Measurements from ENCODE around the gene UTP25.

Gene UTP25

GRCh38 chr1:209861242-209861641 lies 33.5 kb downstream of the UTP25 start:
- Histone ChIP-seq H4K20me1 (ENCODE audit: insufficient read depth, low read length, poor library complexity, severe bottlenecking) (no peaks in the 10 kb centered on the region), H3K4me1 (ENCODE audit: insufficient read depth, low read length, poor library complexity, severe bottlenecking) (no peaks in the 10 kb centered on the region), H3K4me2 (ENCODE audit: low read depth, low read length, poor library complexity, severe bottlenecking) (no peak overlapping the region), H3F3A (ENCODE audit: low read depth) (no peaks in the 10 kb centered on the region), H3K9me2 (replicated peaks; ENCODE audit: low read depth, low read length) (no peaks in the 10 kb centered on the region), H2AFZ (ENCODE audit: low read length) (0 out of 2 replicates have a peak overlapping the region, but pooled peaks have one; percentile 21), H3K9me3 (ENCODE audit: insufficient read depth, low read depth, low read length) (no peaks in the 10 kb centered on the region), H3K9ac (ENCODE audit: low read depth, low read length, poor library complexity, severe bottlenecking) (no peak overlapping the region), H3K79me2 (ENCODE audit: insufficient read depth, low read length) (no peaks in the 10 kb centered on the region), H3K4me3 (ENCODE audit: low read length, poor library complexity, severe bottlenecking) (no peak overlapping the region), H3K27me3 (ENCODE audit: insufficient read depth, low read length, poor library complexity, severe bottlenecking) (no peaks in the 10 kb centered on the region), H3K36me3 (ENCODE audit: insufficient read depth, low read length) (no peaks in the 10 kb centered on the region)
- TF ChIP-seq EZH2phosphoT487 (IDR thresholded peaks at IDR 0.05; ENCODE audit: borderline replicate concordance), result no peak
- TF ChIP-seq, protein P1, sequence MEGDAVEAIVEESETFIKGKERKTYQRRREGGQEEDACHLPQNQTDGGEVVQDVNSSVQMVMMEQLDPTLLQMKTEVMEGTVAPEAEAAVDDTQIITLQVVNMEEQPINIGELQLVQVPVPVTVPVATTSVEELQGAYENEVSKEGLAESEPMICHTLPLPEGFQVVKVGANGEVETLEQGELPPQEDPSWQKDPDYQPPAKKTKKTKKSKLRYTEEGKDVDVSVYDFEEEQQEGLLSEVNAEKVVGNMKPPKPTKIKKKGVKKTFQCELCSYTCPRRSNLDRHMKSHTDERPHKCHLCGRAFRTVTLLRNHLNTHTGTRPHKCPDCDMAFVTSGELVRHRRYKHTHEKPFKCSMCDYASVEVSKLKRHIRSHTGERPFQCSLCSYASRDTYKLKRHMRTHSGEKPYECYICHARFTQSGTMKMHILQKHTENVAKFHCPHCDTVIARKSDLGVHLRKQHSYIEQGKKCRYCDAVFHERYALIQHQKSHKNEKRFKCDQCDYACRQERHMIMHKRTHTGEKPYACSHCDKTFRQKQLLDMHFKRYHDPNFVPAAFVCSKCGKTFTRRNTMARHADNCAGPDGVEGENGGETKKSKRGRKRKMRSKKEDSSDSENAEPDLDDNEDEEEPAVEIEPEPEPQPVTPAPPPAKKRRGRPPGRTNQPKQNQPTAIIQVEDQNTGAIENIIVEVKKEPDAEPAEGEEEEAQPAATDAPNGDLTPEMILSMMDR (conservative IDR thresholded peaks at IDR 0.05; ENCODE audit: low read length), result no peak

GRCh38 chr1:209862391-209863356 lies 34.9 kb downstream of the UTP25 start:
- Histone ChIP-seq H3K4me3 (ENCODE audit: low read length, poor library complexity, severe bottlenecking) (no peak overlapping the region), H3K9ac (ENCODE audit: low read depth, low read length, poor library complexity, severe bottlenecking) (no peak overlapping the region), H4K20me1 (ENCODE audit: insufficient read depth, low read length, poor library complexity, severe bottlenecking) (no peaks in the 10 kb centered on the region), H3F3A (ENCODE audit: low read depth) (no peaks in the 10 kb centered on the region), H3K36me3 (ENCODE audit: insufficient read depth, low read length) (no peaks in the 10 kb centered on the region), H3K4me2 (ENCODE audit: low read depth, low read length, poor library complexity, severe bottlenecking) (no peak overlapping the region), H3K27me3 (ENCODE audit: insufficient read depth, low read length, poor library complexity, severe bottlenecking) (no peaks in the 10 kb centered on the region), H3K9me3 (ENCODE audit: insufficient read depth, low read depth, low read length) (no peaks in the 10 kb centered on the region), H3K79me2 (ENCODE audit: insufficient read depth, low read length) (no peaks in the 10 kb centered on the region), H3K9me2 (replicated peaks; ENCODE audit: low read depth, low read length) (no peaks in the 10 kb centered on the region), H3K4me1 (ENCODE audit: insufficient read depth, low read length, poor library complexity, severe bottlenecking) (no peaks in the 10 kb centered on the region), H2AFZ (ENCODE audit: low read length) (no peak overlapping the region)
- TF ChIP-seq, protein P1 (conservative IDR thresholded peaks at IDR 0.05; ENCODE audit: low read length), result no peak
- TF ChIP-seq EZH2phosphoT487 (IDR thresholded peaks at IDR 0.05; ENCODE audit: borderline replicate concordance), result no peak

DNA sequence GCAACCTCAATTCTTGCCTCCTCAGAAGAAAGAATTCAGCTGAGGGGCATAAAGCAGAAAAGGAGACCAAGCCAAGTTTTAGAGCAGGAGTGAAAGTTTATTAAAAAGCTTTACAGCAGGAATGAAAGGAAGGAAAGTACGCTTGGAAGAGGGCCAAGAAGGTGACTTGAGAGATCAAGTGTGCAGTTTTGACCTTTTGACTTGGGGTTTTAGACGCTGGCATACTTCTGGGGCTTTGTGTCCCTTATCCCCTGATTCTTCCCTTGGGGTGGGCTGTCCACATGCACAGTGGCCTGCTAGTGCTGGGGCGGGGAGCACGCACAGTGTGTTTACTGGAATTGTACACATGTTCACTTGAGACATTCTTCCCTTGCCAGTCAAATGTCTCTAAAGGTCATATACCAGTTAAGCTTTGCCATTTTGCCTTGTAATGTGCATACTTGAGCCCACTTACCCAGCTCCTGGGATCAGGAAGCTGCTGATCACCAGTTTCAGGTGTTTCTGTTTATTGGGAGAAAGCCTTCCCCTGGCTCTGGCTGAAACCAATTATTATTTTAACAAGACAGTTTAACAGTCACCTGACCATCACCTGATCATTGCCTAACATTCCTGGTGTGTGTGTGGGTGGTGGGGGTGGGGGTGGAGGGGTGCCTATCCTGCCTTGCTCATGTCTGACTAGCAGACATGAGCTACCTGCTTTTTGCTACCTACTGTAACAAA lies 36.2 kb downstream of the UTP25 start:
- Histone ChIP-seq H2AFZ (ENCODE audit: low read length) (no peak overlapping the region), H3K27me3 (ENCODE audit: insufficient read depth, low read length, poor library complexity, severe bottlenecking) (no peaks in the 10 kb centered on the region), H3K9ac (ENCODE audit: low read depth, low read length, poor library complexity, severe bottlenecking) (no peak overlapping the region), H3K9me3 (ENCODE audit: insufficient read depth, low read depth, low read length) (no peaks in the 10 kb centered on the region), H3F3A (ENCODE audit: low read depth) (no peaks in the 10 kb centered on the region), H3K9me2 (replicated peaks; ENCODE audit: low read depth, low read length) (no peaks in the 10 kb centered on the region), H3K79me2 (ENCODE audit: insufficient read depth, low read length) (no peaks in the 10 kb centered on the region), H3K4me1 (ENCODE audit: insufficient read depth, low read length, poor library complexity, severe bottlenecking) (no peaks in the 10 kb centered on the region), H4K20me1 (ENCODE audit: insufficient read depth, low read length, poor library complexity, severe bottlenecking) (no peaks in the 10 kb centered on the region), H3K36me3 (ENCODE audit: insufficient read depth, low read length) (no peaks in the 10 kb centered on the region), H3K4me2 (ENCODE audit: low read depth, low read length, poor library complexity, severe bottlenecking) (no peak overlapping the region), H3K4me3 (ENCODE audit: low read length, poor library complexity, severe bottlenecking) (no peak overlapping the region)
- TF ChIP-seq, protein P1 (conservative IDR thresholded peaks at IDR 0.05; ENCODE audit: low read length), result no peak
- TF ChIP-seq EZH2phosphoT487 (IDR thresholded peaks at IDR 0.05; ENCODE audit: borderline replicate concordance), result no peak
